HG02870 (cell line): ENCODE measurements around the gene TMEM234.
"Not testable (repeated sequence)": the region's sequence is repeated elsewhere in the genome, so short reads cannot be mapped to it uniquely, and the experiment has no call there.

Source experiments
- ATAC-seq: cut with Tn5 transposase; IDR thresholded peaks from one replicate; pipeline ENCODE4 v1.9.1; 2021; ENCODE audit warnings: mild to moderate bottlenecking, moderate library complexity; ENCODE audit not compliant: unreplicated experiment

TMEM234 gene

GRCh38 chr1:32221980-32222755 is at the start of gene TMEM234, which contains the start of gene EIF3I:
Gene TMEM234, minus strand, starts transcription at chr1:32222353. Its CDS starts 31 bp downstream, at chr1:32222322.
Gene EIF3I, plus strand, starts transcription at chr1:32222407. Its CDS starts 35 bp downstream, at chr1:32222442.
- peak; percentile 94 for ATAC-seq

DNA sequence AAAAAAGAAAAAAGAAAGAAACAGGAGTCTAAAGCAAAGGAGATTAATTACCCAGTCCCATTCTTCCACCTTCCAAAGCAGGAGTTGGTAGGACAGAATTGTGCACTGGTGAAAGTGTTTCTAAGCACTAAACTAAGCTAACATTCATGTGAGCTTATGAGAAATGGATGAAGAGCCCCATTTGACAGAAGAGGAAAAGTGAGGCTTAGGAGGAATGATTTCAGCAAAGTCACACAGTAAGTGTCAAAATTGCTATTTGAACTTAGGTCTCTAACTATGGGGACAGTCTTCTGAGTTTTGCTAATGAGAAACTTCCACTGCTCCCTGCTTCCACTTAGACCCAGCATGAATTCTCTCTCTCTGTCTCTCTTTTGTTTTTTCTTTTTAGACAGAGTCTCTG is 47.6 kb upstream of the TMEM234 start:
- no peak for ATAC-seq

DNA sequence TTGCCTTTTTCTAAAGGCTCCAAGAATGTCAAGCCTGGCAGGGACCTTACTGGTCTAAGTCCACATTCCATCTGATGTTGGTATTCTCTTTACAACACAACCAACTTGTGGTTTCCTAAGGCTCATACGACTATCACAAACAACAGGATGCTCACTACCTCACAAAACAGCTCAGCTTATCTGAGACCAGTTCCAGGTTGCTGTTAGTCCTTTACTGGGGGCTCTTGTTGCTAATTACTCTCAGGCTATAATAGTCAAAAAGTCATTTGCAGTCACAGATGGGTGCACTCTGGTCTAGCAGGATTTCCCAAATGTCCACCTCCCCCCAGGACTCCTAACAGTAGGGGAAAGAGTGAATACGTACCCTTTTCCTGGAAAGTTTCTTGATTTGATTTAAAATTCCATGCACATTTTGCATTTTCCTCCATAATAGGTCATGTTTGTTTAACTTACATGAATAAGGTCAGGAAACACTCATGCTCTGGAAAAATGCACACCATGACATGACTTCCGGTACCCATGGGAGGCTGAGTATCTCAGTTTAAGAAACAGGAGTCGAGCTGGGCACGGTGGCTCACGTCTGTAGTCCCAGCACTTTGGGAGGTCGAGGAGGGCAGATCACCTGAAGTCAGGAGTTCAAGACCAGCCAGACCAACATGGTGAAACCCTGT is 44.9 kb upstream of the TMEM234 start:
- no peak for ATAC-seq

DNA sequence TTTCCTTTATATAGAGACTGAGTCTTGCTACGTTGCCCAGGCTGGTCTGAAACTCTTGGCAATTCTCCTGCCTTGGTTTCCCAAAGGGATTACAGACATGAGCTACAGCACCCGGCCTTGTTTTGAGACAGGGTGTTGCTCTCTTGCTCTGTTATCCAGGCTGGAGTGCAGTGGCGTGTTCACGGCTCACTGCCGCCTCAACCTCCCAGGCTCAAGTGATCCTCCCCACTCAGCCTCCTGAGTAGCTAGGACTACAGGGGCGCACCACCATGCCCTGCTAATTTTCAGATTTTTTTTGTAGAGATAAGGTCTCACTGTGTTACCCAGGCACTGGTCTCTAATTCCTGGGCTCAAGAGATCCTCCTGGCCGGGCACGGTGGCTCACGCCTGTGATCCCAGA is 43.7 kb upstream of the TMEM234 start:
- ATAC-seq = no peak

GRCh38 chr1:32263744-32264143 is 41.6 kb upstream of the TMEM234 start:
- no peak for ATAC-seq

- not testable (repeated sequence) for ATAC-seq
These were observed 41.1 kb upstream of the TMEM234 start for GRCh38 chr1:32263236-32263593.

- no peak for ATAC-seq
These were observed 35.0 kb upstream of the TMEM234 start for GRCh38 chr1:32257227-32257508.

DNA sequence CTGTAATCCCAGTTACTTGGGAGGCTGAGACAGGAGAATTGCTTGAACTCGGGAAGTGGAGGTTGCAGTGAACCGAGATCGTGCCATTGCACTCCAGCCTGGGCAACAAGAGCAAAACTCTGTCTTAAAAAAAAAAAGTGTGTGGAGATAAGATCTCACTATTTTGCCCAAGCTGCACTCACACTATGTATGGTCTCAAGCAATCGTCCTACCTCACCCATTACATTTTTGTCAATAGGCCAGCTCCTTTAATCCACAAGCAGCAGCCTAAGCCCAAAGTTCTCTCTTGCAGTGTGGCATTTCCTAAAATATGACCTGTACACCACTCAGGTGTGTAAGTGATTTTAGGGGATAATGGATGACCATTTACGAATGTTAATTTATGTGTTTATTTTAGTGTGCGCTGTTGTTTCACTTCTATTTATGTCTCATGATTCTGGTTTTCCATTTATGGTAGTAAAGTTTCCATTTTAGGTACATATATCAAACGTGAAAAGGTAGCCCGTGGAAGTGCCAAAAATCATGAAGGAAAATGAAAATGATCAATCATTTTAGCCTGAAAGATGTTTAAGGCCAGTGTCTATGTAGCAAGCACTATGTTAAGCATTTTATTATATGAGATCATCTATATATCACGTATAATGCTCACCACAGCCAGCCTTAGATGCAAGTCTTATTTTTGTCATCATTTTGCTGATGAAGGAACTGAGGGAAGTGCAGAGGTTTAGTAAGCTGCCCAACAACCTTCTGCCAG is 34.5 kb upstream of the TMEM234 start:
- ATAC-seq = no peak

GRCh38 chr1:32255072-32256071 is 33.2 kb upstream of the TMEM234 start:
- no peak for ATAC-seq

DNA sequence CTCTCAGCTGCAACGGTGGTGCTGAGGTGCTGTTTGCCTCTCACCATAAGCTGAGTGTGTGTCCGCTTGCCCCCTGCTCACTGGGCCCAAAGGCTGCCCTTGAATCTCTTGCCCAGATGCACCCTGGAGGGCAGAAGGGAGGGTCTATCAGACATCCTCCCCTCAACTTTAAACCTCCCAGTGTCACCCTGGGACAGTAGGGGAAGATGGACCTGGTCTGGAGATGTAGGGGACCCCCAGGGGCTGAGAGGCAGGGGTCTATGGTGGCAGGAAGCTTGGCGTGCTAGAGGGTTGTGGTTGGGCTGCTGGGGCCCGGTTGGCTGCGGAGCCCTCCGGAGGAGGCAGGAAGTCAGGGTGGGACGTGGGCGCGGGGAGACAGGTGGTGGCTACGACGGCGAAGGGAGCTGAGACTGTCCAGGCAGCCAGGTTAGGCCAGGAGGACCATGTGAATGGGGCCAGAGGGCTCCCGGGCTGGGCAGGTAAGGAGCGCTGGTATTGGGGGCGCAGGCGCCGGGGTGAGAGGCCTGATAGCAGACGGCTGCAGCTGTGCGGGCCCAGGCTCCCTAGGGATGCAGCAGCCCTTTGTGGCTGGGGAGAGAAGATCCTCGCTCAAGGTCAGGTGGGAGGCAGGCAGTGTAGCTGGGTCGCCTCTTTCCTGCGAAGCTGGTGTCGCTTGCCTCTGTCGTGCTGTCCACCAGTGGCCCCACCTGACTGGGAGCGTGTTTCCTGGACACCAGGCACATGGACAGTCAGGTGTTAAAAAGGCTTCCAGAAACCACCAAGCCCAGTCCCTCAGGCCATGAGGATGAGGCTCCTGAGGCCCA is 29.0 kb upstream of the TMEM234 start, which contains the start of gene LCK:
Gene LCK, plus strand, starts transcription at position 373 of the 824 bp plus-strand sequence. CDS start 23,065 bp downstream, outside the sequence.
- ATAC-seq = no peak

- peak; percentile 67 for ATAC-seq
These were observed 27.8 kb upstream of the TMEM234 start for GRCh38 chr1:32249831-32250525.

GRCh38 chr1:32247983-32248889 is 26.1 kb upstream of the TMEM234 start:
- no peak for ATAC-seq

GRCh38 chr1:32247452-32247851 is 25.3 kb upstream of the TMEM234 start:
- ATAC-seq = no peak

GRCh38 chr1:32246888-32247273 is 24.7 kb upstream of the TMEM234 start, which contains the start of gene FAM167B:
Gene FAM167B, plus strand, starts transcription at chr1:32247222. Its CDS starts 200 bp downstream, at chr1:32247422.
- no peak for ATAC-seq

GRCh38 chr1:32242341-32242851 is 20.2 kb upstream of the TMEM234 start:
- ATAC-seq = no peak

DNA sequence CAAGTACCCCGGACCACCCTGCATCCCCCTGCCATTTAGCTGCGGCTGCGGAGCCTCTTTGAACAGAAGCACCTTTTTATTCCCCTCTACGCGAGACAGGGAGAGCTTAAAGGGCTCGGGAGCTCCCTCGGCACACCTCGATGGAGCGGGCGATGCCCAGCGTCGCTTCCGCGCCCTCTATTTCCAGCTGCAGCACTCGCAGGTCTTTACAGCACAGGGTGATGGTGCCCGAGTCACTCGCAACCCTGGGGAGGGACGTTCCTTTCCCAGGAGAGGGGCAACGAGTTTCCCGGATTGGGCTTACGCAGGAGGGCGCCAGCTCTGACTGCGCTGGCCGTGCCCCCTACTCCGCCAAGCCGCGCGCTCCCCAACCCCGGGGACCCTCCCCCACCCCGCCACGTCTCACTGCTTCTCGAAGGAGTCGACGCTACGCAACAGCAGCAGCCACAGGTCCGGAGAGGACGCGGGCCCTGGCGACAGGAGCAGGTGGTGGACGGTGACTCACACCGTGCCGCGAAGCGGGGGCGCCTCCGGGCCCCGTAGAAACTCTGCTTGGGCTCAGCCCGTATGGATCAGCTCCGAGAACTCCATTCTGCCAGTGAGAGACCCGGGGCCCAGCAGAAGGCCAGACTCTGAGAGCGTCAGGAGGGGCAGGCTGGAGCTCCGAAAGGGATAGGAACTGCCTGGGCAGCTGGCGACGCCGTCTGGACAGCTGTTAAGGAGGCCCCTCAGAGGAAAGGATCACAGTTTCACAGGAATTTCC is 19.0 kb upstream of the TMEM234 start:
- no peak for ATAC-seq
